ENCODE results near the gene AGMO.

The AGMO gene

GRCh38 chr7:15218261-15218660, 343.6 kb downstream of the AGMO start:
- DNase-seq (ENCODE audit: low read depth): no peak

DNA sequence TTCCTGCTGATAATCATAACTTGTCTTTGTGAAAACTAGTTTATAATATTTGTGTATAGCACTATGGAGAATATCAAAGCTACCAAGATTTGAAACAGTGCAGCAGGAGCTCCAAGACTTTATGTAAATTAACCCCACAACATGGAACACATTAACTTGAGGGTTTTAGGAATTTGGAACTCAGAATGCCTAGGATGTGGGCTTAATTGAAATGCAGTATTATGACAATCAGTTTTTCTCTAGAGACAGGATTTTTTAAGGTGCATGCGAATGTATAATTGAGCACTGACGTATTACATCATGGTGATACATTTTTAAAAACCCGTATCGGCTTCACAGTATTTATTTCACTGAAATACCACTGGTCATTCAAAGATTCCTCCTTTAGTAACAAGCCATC, 346.2 kb downstream of the AGMO start:
- DNase-seq (ENCODE audit: low read depth): no peak

GRCh38 chr7:15214976-15215375, 346.8 kb downstream of the AGMO start:
- no peak for DNase-seq (ENCODE audit: low read depth)

DNA sequence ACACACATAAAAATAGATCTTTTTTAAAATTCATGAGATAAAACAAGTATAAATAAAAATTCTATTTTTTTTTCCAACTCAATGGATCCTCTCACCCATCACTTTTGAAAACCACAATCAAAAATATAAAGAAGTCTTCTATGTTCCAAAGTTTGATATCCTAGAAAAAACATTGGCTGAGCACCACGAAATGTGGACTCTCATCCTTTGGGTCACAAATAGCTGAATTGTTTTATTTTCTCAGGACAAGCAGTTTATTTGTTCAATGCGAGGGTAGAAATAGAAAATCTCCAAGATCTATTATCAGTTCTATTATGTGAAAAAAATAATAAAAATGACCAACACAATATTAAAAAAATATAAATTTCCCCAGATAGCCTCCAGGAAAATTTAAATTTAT, 348.7 kb downstream of the AGMO start:
- no peak for DNase-seq (ENCODE audit: low read depth)

DNA sequence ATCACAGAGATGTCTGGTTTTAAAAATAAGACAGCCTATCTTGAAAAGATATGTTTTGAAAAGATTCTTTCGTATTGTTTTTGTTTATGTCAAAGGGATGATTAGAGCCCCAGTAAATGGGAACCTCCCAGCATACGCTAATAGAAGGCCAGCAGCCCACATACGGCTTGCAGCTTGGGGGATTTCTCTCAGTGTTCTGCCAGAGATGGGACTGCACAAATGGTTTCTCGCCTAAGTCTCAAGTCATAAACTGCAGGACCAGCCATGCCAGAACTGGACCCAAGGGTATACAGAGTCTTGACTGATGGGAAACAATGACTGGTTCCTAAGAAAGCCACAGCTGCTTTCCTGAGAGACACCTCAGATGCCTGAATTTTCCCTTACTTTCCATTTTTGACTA, 352.4 kb downstream of the AGMO start:
- no peak for DNase-seq (ENCODE audit: low read depth)

- DNase-seq (ENCODE audit: low read depth): no peak
Measured at GRCh38 chr7:15204421-15204820, 357.4 kb downstream of the AGMO start.

DNA sequence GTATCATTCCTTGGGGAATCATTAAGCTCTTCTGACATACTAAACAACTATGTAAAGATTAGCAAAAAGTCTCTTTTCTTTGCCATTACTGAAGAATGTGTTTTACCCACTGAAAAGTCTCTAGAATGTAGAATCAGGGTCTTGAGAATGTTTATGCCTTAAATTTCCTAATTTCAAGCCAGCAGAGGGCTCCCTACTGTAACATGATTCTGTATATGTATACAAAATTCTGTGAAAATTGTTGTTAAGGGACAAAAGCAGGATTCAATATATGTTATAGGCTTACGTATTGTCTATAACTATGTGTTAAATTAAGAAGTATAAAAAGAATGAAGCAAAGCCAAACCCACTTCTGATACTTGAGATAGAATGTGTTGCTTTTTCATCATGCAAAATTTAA, 362.3 kb downstream of the AGMO start:
- DNase-seq (ENCODE audit: low read depth): no peak

GRCh38 chr7:15197042-15197977, 364.5 kb downstream of the AGMO start:
- no peak for DNase-seq (ENCODE audit: low read depth)

DNA sequence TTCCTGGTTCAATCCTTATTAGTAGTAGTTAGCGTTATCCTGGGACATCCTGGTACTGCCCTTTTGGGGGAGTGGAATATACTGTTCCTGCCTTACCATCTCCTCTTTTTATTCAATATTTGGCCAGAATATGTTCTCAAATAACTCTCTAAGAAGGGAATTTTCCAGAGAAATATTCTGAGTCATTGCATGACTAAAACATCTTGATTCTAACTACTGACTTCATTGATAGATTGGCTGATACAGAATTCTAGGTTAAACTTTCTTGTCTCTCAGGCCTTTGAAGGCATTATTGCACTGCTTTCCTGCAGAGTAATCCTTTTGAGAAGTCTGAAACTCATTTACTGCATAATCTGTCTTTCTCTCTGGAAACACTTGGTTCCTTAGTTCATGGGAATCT, 383.8 kb downstream of the AGMO start:
- no peak for DNase-seq (ENCODE audit: low read depth)

GRCh38 chr7:15176089-15176488, 385.7 kb downstream of the AGMO start:
- DNase-seq (ENCODE audit: low read depth): no peak

- DNase-seq (ENCODE audit: low read depth): no peak
Measured at GRCh38 chr7:15175152-15175551, 386.7 kb downstream of the AGMO start.

- DNase-seq (ENCODE audit: low read depth): no peak
Measured at GRCh38 chr7:15174485-15174884, 387.3 kb downstream of the AGMO start.

GRCh38 chr7:15168489-15168888, 393.3 kb downstream of the AGMO start:
- no peak for DNase-seq (ENCODE audit: low read depth)

- no peak for DNase-seq (ENCODE audit: low read depth)
Measured at GRCh38 chr7:15167912-15168311, 393.9 kb downstream of the AGMO start.

DNA sequence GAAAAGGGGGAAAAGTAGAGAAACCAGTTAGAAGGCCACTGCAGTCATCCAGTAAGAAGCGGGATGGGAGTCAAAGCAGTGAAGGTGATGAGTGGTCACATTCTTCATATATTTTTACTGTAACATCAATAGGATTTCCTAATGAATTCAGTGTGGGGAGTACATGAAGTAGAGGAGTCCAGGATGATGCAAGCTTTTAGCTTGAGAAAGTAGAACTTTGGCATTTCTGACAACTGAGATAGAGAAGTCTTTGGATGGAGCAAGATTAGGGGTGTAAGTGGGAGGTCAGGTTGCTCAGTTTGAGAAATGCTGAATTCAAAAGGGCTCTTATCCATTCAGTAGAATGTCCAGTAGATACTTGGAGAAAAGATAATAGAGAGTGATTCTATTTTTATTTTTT, 395.2 kb downstream of the AGMO start:
- no peak for DNase-seq (ENCODE audit: low read depth)

DNA sequence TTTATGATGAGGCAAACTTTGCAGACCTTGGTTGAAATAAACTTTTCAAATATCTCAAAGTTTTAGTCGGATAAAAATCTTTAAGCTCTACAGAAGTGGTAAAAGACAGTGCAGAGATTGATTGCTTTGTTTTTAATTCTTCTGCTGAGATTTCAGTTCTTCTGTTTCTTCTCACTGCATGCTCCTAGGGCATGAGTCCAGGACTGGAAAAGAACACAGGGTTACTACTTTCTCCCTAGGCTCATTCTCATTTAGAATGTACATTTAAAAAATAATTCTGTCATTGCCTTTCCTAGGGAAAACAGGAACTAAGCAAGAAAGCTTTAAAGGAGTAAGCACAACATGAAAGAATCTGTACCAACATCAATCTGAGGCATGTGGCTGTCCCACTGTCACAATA, 402.6 kb downstream of the AGMO start:
- no peak for DNase-seq (ENCODE audit: low read depth)

- no peak for DNase-seq (ENCODE audit: low read depth)
Measured at GRCh38 chr7:15158141-15158810, 403.5 kb downstream of the AGMO start.

Measured in activated gamma-delta T cell treated with anti-CD3 and anti-CD28 coated beads, Interleukin-2, amount 50 U/mL, for 16 hours (primary cell).